Fibroblast of lung (primary cell): Measurements from ENCODE around the gene GPD1.

Experiments
- CTCF ChIP-seq, 2 donors: IDR thresholded peaks in 1 of 2; conservative IDR thresholded peaks in 1 of 2; 1 replicate in 1 of 2; 2 replicates in 1 of 2; pipeline ENCODE4 v1.5.1; 2011 to 2012; ENCODE audit warnings: low read length in 2 of 2, control low read depth in 1 of 2, inconsistent platforms in 1 of 2, low read depth in 1 of 2, mild to moderate bottlenecking in 1 of 2
- EZH2 ChIP-seq: IDR thresholded peaks from 2 replicates; pipeline ENCODE4 v1.5.1; 2012; ENCODE audit warnings: low read length, control low read depth, mild to moderate bottlenecking; ENCODE audit errors: missing control alignments

- no peak for TF ChIP-seq EZH2
- no peak for TF ChIP-seq CTCF (conservative IDR thresholded peaks at IDR 0.05 in 1 of 2, IDR thresholded peaks at IDR 0.05 in 1 of 2; ENCODE audit: low read depth in 1 of 2, low read length in 2 of 2)
These were observed 26.7 kb upstream of the GPD1 start for GRCh38 chr12:50077099-50077498.
